ENCODE results near the gene RASL11B.

GRCh38 chr4:52861879-52862616 is at the start of gene RASL11B:
- peak; percentile 16 to 74 (median 44) for TF ChIP-seq CTCF (IDR thresholded peaks at IDR 0.05)
- peak; percentile 54 to 74 for TF ChIP-seq POLR2A (IDR thresholded peaks at IDR 0.05)
- peak in 1 of 2 donors; percentile 47 for TF ChIP-seq EP300 (IDR thresholded peaks at IDR 0.05)

Data from tibial nerve (tissue), 4 donors.